ENCODE results near the gene MCM7.

DNA sequence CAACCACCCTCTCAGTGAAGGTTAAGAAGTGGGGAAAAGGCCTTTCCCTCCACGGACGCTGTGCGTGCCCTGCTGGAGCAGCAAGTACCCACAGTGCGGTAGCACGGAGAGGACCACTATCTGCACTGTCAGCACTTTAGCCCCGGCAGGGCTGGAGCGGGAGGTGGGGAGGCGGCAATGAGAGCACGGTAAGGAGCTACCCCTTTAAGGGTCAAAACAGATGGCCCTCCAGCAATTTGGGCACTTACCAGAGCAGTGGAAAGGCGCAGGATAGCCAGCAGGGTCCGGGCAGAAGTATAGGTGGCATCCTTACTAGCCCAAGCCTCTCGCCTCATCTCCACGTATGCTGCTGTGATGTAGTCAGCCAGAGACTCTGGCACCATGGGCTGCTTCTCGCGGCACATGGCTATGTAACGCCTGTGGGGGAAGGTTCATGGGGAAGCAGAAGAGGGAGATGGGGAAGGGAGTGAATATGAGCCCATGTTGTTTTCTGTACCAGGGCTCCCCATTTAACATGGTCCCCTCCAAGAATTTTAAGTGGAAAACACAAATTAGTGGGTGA lies 7.2 kb downstream of the MCM7 start:
- TF ChIP-seq POLR2A (IDR thresholded peaks at IDR 0.05; ENCODE audit: low read depth, low read length) (no peak), RFX5 (IDR thresholded peaks at IDR 0.05; ENCODE audit: low read depth, low read length) (no peak), CEBPB (IDR thresholded peaks at IDR 0.05; ENCODE audit: low read depth, low read length) (no peak), MAZ (IDR thresholded peaks at IDR 0.05; ENCODE audit: borderline replicate concordance, low read depth, low read length) (no peak)
- TF ChIP-seq, protein P1, sequence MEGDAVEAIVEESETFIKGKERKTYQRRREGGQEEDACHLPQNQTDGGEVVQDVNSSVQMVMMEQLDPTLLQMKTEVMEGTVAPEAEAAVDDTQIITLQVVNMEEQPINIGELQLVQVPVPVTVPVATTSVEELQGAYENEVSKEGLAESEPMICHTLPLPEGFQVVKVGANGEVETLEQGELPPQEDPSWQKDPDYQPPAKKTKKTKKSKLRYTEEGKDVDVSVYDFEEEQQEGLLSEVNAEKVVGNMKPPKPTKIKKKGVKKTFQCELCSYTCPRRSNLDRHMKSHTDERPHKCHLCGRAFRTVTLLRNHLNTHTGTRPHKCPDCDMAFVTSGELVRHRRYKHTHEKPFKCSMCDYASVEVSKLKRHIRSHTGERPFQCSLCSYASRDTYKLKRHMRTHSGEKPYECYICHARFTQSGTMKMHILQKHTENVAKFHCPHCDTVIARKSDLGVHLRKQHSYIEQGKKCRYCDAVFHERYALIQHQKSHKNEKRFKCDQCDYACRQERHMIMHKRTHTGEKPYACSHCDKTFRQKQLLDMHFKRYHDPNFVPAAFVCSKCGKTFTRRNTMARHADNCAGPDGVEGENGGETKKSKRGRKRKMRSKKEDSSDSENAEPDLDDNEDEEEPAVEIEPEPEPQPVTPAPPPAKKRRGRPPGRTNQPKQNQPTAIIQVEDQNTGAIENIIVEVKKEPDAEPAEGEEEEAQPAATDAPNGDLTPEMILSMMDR (conservative IDR thresholded peaks at IDR 0.05; ENCODE audit: low read depth, low read length), result no peak
